Lower leg skin (tissue), 3 donors: ENCODE measurements around the gene RPP40.

Experiments
- CTCF ChIP-seq, 3 donors: fragments of 450-650 bp; IDR thresholded peaks; one replicate each; pipeline ENCODE4 v1.5.1; 2016; ENCODE audit warnings: antibody characterized with exemption in 3 of 3, mild to moderate bottlenecking in 3 of 3, moderate library complexity in 2 of 3
- POLR2A ChIP-seq, 2 donors: fragments of 450-650 bp; IDR thresholded peaks; one replicate each; pipeline ENCODE4 v1.6.1; 2016 to 2017; ENCODE audit warnings: antibody characterized with exemption in 2 of 2, mild to moderate bottlenecking in 1 of 2, moderate library complexity in 1 of 2

GRCh38 chr6:4961322-4962168 is 42.3 kb downstream of the RPP40 start:
- TF ChIP-seq CTCF (IDR thresholded peaks at IDR 0.05), result no peak
- TF ChIP-seq POLR2A (IDR thresholded peaks at IDR 0.05), result no peak
